GM23338 (cell line): ENCODE results near the gene IL7R.

Experiments
- CTCF ChIP-seq, 2 experiments: fragments of 200-600 bp in 1 of 2; sonication (generic) in 1 of 2; conservative IDR thresholded peaks; 2 replicates each; pipeline versions ENCODE4 v1.5.1 to v1.6.1; 2016 to 2017; ENCODE audit warnings: antibody characterized with exemption in 2 of 2, low read depth in 2 of 2, mild to moderate bottlenecking in 2 of 2, moderate library complexity in 1 of 2
- EZH2 ChIP-seq: fragments of 200-600 bp; sonication (generic); IDR thresholded peaks from one replicate; pipeline ENCODE4 v1.8.0; 2017; ENCODE audit warnings: antibody characterized with exemption, mild to moderate bottlenecking, low read depth; ENCODE audit not compliant: unreplicated experiment
- EZH2phosphoT487 ChIP-seq: fragments of 200-600 bp; sonication (generic); IDR thresholded peaks from one replicate; pipeline ENCODE4 v1.8.1; 2018; ENCODE audit warnings: antibody characterized with exemption; ENCODE audit not compliant: unreplicated experiment
- POLR2AphosphoS5 ChIP-seq: IDR thresholded peaks from 2 replicates; pipeline ENCODE4 v1.6.1; 2016; ENCODE audit warnings: antibody characterized with exemption, low read depth
- REST ChIP-seq: IDR thresholded peaks from one replicate; pipeline ENCODE4 v1.6.1; 2018; ENCODE audit warnings: antibody characterized with exemption; ENCODE audit not compliant: unreplicated experiment

GRCh38 chr5:35813521-35813920 lies 43.2 kb upstream of the IL7R start:
- no peak for TF ChIP-seq EZH2phosphoT487
- TF ChIP-seq CTCF (conservative IDR thresholded peaks at IDR 0.05; ENCODE audit: low read depth in 2 of 2), result no peak
- TF ChIP-seq REST, result no peak
- no peak for TF ChIP-seq POLR2AphosphoS5
- TF ChIP-seq EZH2, result no peak
